HG03457 (cell line): ENCODE data around the gene TMEM19.
A peak's percentile ranks its signal among the peaks of the same experiment; 100 is the strongest.
"Not testable (repeated sequence)": the region's sequence is repeated elsewhere in the genome, so short reads cannot be mapped to it uniquely, and the experiment has no call there.

Experiments used
- ATAC-seq: cut with Tn5 transposase; IDR thresholded peaks from one replicate; pipeline ENCODE4 v1.9.1; 2021; ENCODE audit warnings: moderate number of reproducible peaks; ENCODE audit not compliant: unreplicated experiment

The TMEM19 gene

DNA sequence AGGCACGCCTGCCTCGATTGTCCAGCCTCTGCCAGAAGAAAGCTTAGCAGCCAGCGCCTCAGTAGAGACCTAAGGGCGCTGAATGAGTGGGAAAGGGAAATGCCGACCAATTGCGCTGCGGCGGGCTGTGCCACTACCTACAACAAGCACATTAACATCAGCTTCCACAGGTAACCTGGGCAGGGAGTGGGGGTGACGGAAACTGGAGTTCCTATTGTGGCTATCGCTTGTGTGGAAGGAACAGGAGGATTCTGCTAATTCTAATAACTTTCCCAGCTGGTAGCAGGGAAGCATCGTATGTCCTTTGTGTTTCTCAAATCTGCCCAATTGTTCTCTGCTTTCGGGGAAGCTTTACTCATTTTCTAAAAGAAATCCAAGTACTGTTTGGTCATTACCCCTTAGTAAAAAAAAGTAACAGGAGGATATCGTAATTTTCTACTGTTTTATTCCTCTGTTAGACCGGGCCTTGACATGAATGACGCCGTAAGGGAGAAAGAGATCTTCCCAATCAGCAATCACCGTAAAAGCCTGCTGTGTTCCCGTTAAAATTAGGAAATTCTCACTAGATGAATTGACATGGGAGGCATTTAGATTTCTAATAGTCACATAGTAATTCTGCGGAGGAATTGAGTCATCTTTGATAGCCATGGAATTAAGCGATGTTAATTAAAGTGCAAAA, 21.3 kb upstream of the TMEM19 start:
- ATAC-seq, result peak; percentile 8

DNA sequence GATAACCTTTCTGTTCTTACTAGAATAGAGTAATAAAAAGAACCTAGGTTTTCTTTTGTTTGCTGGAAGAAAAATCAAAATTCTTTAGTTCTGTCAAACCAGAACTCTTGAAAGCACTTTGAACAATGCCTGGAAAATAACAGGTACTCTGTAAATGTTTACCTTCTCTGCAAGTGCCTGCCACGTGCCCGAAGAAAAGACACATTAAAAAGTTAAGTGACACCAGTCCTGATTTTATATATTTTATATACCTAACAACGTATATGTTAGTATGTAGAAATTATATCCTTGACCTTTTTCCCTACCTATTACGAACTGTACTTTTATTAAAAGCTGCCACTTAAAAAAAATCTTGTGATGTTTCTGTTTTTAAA, 20.8 kb upstream of the TMEM19 start:
- ATAC-seq, result no peak

DNA sequence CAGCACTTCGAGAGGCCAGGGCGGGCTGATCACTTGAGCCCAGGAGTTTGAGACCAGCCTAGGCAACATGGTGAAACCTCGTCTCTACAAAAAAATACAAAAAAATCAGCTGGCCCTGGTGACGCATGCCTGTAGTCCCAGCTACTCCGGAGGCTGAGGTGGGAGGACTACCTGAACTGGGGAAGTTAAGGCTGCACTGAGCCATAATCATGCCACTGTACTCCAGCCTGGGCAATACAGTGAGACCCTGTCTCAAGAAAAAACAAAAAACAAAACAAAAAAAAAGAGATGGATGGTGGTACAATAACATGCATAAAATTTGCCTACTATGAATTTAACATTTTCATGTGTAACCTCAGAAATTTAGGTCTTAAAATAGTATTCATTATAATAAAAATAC, 19.6 kb upstream of the TMEM19 start:
- no peak for ATAC-seq

DNA sequence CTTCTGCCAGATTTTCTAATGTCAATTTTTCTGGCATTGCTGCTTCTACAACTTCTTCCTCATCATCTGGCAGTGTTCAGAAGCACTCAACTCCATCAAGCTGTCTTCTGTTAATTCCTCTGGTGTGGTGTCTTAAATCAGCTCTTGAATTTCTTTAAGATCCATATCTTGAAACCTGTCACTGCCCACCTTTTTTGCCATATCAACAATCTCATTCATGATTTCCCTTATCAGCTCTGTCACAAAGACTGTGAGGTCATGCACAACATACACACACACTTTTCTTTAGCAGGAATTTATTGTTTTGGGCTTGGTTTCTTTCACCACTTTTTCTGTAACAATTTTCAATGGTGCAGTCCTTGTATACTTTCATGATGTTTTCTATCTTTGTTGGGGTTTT, 14.6 kb upstream of the TMEM19 start:
- no peak for ATAC-seq

DNA sequence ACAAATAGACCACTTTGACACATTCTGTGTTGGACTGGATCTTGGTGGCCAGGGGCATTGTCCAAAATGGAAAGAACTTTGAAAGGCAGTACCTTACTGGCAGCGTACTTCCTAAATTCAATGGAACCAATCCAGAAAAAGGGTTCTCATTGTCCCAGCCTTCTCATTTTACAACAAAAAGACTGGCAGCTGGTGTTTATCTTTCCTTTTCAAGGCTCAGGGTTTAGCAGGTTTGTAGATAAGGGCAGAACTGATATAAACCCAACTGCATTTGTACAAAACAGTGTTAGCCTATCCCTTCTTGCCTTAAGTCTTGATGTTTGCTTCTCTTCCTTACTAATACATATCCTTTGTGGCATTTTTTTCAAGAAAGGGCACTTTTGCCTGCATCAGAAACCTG, 14.1 kb upstream of the TMEM19 start:
- no peak for ATAC-seq

DNA sequence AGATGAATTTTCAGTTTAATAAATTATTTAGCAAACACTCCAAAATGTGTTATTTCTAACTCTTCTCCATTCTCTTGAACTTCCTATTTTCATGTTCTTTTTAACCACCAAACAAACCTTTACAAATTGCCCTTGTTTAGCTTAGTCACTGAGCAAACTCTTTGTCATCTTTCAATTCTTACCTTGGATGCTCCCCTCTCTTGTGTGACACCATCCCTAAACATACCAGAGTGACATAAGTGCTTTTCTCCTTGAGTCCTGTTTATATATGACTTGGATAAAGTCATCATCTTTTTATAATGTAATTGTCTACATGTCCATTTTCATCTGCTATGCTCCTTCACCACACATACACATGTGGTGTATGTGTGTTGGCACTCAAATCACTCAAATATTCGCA, 3.4 kb upstream of the TMEM19 start:
- ATAC-seq, result no peak

DNA sequence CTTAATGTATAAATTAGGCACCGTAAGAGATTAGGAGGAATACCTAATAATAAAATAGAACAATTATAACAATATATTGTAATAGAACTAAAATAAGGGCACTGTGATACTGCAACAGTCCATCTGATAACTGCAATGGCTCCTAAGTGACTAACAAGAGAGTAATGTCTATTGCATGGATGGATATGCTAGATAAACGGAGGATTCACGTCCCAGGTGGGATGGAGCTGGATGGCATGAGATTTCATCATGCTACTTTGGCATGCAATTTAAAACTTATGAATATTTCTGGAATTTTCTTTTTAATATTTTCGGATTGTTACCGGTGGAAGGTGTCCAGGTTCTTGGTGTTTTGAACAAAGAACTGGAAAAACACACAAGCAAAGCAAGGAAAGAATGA, 2.2 kb upstream of the TMEM19 start:
- no peak for ATAC-seq

DNA sequence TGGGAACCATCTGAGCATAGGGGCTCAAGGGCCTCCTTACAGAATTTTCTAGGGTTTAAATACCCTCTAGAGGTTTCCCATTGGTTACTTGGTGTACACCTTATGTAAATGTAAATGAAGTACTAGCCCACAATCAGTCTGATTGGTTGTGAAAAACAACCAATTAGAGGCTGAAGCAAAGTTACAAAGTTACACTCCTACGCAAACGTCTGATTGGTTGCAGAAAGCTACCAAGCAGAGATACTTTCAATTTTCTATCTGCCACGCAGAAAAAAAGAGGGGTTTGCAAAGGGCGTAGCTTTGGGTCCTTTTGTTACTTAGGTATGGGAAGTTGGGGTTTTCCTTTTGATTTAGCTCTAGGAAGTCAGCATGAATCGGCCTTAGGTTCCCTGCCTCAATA, 1.8 kb upstream of the TMEM19 start:
- no peak for ATAC-seq

DNA sequence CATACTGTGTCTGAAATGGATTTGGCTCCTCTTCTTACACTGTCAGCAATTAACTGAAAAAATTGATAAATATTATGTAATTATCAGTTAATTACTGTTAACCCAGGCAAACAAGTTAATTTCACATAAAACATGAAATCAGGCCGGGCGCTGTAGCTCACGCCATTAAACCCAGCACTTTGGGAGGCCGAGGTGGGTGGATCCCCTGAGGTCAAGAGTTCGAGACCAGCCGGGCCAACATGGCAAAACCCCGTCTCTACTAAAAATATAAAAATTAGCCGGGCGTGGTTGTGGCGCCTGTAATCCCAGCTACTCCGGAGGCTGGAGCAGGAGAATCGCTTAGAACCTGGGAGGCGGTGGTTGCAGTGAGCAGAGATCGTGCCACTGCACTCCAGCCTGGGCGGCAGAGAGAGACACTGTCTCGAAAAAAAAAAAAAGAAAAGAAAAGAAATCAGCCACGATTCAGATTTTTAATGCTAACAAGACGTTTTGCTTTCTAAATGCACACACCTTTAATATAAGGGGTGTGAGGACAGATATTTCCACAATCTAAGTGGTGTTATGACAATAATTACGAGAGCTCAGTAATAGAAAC, 473 bp upstream of the TMEM19 start:
- ATAC-seq, result no peak

DNA sequence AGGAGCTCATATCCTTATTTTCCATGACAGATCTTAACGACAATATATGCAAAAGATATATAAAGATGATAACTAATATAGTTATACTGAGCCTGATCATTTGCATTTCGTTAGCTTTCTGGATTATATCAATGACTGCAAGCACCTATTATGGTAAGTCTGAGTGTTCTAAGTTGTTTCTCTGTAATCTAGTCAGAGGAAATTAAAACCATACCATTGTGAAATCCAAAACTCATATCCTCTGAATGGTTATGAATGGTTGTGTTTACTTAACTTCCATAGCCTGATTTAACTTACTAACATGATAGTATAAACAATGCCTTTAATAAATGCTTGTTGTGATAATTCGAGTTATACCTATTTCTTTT, 760 bp downstream of the TMEM19 start:
- ATAC-seq, result no peak

DNA sequence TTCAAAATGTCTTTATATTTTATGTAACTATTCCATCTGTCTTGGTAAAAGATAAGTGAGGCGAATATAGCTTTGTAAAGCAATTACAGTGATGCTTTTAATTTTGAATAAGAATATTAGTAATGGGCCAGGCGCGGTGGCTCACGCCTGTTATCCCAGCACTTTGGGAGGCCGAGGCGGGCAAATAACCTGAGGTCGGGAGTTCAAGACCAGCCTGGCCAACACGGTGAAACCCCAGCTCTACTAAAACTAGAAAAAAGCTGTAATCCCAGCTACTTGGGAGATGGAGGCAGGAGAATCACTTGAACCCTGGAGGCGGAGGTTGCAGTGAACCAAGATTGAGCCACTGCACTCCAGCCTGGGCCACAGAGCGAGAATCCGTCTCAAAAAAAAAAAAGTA, 1.3 kb downstream of the TMEM19 start:
- not testable (repeated sequence) for ATAC-seq

DNA sequence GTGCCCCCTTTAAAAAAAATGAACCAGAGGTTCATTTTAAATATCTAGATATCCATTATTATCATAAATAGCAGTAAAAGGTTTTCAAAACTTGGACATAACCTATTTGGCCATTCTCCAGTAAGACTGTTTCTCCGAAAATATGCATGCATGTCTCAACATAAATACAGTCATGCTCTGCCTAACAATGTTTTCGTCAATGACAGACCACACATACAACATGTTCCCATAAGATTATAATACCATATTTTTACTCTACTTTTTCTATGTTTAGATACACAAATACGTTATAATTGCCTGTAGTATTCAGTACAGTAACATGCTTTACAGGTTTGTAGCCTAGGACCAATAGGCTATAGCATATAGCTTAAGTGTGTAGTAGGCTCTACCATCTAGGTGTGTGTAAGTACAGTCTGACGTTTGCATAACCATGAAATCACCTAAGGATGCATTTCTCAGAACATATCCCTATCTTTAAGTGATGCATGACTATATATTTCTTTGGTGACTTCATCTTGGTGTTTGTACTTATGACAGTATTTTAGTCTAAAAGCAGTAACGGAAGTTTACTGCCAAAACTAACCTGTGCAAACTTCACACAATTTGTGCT, 3.2 kb downstream of the TMEM19 start:
- ATAC-seq, result no peak

DNA sequence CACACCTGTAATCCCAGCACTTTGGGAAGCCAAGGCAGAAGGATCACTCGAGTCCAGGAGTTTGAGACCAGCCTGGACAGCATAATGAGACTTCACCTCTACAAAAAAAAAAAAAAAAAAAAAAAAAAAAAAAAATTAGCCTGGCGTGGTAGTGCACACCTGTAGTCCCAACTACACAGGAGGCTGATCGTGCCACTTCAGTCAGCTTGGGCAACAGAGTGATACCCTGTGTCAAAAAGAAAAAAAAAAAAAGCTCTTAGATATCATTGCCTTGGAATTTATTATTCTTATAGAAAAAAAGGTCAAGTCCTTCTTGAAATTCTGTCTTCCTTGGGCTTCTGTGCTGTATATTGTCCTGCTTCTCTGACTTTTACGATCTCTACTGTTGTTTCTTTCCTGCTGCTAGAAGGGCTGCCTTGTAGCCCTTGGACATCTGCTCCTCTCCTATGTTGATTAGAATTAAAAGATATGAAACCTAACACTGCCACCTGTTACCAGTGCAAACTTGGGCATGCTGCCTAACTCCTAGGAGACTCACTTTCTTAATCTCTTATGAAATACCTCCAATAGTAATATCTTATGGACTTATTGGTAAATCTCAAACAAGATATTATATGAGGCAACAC, 5.7 kb downstream of the TMEM19 start:
- ATAC-seq, result no peak

DNA sequence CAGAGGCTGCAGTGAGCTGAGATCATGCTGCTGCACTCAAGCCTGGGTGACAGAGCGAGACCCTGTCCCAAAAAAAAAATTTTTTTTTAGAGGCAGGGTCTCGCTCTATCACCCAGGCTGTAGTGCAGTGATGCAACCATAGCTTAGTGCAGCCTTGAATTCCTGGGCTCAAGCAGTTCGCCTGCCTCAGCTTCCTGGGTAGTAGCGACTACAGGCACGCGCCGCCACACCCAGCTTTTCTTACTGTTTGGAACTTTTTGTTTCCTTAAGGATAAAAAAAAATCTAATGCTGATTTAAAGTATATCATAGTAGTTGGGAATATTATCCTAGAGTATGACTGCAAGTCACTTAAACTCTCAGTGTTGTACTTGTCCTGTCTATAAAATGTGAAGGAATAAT, 7.2 kb downstream of the TMEM19 start:
- ATAC-seq, result no peak

DNA sequence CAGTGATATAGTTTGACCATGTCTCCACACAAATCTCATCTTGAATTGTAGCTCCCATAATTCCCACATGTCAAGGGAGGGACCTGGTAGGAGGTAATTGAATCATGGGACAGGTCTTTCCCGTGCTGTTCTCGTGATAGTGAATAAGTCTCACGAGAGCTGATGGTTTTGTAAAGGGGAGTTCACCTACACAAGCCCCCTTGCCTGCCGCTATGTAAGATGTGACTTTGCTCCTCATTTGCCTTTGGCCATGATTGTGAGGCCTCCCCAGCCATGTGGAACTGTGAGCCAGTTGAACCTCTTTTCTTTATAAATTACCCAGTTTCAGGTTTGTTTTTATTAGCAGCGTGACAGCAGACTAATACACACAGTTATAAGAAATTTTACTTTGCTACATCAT, 7.8 kb downstream of the TMEM19 start:
- not testable (repeated sequence) for ATAC-seq

DNA sequence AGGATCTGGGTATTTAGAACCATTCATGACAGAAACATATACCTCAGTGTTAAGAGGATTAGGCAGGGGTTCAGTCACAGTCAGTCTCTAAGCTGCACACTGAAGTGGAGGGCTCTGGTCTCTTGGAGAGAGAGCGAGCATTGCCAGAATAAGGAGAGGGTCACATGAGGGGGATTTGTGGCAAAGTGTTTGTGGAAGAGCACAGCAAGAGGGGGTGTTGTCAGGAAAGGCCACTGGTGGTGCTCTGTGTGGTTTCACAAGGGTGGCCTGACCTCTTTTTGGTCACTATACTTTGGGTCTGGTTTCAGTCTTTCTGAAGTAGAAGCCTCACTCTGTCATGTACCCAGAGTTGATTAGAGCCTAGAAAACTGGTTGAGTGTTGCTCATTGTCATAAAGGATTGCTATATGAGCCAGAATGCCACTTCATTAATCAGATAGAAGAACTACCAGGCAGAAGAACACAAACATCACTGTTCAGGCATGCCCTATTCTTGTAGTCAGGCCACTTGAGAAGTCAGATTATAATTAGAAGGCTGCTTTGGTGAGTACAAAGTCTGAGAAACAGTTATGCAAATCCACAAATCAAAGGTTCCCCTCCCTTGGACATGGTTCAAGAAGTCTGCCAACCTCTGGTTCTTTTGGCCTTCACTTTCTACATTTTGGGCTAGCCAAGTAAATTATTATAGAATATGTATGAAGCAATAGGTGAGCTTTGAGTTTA, 8.4 kb downstream of the TMEM19 start:
- ATAC-seq, result peak; percentile 84

DNA sequence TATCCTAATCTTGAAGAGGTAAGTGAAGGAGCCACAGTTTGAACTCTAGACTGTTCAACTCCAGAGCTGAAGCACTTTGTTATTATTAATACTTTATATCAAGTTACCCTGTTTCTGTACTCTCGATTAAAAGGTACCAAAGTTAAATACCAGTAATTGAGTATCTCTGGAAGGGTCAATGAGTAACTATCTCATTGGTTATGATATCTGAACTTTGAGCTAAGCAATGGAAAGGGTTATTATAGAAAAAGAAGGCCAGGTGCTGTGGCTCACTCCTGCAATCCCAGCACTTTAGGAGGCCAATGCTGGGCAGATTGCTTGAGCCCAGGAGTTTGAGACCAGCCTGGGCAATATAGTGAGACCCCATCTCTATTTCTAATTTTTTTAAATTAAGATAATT, 9.9 kb downstream of the TMEM19 start:
- ATAC-seq, result no peak

DNA sequence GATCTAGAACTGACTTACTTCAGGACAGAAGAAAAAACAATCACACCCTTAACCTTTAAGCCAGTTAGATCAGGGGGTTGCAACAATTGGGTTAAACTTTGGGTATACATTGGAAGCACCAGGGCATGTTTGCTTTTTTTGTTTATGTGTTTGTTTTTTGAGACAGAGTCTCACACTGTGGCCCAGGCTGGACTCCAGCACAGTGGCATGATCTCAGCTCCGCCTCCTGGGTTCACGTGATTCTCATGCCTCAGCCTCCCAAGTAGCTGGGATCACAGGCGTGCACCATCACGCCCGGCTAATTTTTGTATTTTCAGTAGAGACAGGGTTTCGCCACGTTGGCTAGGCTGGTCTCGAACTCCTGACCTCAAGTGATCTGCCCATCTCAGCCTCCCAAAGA, 16.3 kb downstream of the TMEM19 start:
- not testable (repeated sequence) for ATAC-seq

DNA sequence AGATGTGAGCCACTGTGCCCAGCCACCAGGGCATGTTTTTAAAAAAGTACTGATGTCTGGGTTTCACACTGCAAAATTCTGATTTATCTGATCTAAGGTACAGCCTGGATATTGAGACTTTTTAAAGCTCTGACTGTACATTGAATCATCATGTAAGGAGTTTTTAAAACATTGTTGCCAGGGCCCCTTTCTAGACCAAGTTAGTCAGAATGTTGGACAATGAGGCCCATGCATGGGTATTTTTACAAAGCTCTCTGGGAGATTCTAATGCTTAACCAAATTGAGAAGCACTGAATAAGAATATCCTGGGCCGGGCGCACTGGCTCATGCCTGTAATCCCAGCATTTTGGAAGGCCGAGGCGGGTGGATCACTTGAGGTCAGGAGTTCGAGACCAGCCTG, 16.7 kb downstream of the TMEM19 start:
- no peak for ATAC-seq

DNA sequence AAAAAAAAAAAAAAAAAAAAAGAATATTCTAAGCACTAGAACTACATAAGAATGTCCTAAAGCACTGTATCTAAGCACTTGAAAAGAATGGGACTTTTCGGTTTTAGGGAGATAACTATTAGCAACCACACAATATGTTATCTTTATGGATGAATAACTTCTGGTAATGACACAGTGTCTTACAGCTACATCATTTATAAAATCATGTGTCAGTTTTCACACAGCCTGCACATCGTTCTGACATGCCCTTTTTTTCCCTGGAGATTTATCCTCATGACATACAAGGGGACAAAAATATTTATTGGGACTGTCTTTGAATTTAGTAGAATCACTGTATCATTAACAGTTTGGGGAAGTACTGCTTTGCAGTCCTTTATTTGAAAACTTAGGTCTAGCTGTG, 17.3 kb downstream of the TMEM19 start:
- no peak for ATAC-seq

DNA sequence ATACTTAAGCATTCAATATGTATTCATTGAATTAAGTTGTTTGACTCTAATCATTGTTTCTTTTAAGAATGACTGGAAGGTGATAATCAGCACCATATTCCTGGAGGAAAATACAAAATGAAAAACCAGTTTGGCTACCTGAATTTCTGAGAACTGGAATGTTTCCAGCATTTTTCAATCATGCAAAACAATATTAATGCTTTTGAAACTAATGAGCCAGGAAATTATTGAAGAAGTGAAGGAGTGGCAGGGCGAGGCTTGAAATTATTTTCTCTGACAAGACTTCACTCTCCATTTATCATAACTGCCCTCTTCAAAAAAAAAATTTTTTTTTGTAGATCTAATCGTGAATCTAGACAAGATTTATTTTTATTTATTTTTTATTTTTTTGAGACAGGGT, 19.0 kb downstream of the TMEM19 start:
- no peak for ATAC-seq

DNA sequence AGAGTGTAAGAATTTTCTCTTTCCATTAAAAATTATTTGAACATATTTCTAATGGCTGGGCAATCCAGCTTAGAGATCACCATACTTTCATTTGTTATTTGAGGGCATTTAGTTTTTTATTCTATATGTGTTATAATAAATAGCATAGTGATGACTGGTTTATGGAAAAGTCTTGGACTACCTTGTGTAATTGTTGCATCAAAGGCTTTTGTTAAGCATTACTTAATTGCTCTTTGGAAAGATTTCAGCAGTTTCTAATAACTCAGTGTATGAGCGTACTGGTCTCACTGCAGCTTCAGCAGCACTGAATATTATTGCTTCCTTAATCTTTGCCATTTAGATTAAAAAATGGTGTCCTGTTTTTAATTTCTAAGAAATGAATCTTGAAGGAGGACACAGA, 22.8 kb downstream of the TMEM19 start:
- no peak for ATAC-seq
